HTERT RPE-1 (cell line): ENCODE data around the gene SLAMF8.

ENCODE experiments used
- in situ Hi-C: fragments of 300-500 bp; cut with MboI; formaldehyde crosslinking; loops from 4 replicates; pipeline ENCODE4 v1.14.3; 2020; ENCODE audit warnings: low sequenced_read_pairs

SLAMF8 gene

DNA sequence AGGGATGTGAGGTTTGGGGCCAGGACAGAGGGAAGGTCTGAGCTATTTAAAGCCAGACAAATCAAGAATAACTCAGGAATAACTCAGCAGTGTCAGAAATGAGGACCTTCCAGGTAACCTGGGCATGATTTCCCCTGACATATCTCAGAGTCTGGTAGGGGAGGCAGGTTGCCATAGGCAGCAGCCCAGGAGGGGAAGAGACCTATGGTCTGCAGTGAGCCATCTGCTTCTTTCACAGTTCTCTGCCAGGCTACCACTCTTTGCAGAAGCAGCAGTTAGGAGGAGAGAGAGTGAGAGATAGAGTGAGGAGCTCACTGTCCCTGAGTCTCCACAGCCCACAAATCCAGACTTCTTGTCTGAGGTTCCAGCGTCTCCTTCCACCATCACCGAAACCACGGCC is 42.1 kb downstream of the SLAMF8 start:
- in situ Hi-C loops, result no loop called here

DNA sequence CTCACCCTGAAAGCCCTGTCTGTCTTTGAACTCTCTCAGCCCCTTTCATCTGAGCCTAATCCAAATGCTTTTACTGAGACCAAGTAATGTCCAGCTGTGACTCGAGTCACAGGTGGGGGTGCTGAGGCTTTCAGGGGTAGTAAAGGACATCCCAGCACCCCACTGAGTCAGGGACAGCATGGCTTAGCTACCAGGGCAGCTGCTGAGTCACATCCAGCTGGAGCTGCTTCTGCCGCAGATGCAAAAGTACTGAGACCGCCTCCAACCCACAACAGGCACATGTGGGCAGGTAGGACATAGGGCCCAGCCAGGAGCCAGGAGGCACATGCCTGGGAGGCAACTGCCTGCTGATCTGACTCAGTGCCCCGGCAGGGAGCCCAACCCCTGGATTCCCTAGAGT is 42.5 kb downstream of the SLAMF8 start:
- in situ Hi-C loops, result no loop called here

DNA sequence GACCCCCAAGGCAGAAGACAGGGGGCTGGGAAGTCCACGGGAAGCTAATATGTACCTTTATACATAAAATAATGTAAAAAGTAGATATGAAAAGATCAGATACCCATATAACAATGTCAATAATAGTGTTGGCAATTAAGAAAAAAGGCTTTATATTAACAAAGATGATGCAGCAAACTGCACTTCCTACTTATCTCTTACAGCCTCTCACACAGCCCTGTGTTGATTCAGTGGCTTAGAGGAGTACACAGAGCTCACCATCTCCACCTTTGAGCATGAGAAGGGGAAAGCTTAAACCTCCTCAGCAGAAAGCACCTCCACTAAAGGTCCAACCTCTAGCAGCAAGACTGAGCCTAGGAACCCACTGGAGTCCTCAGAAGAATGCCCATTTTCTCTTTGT is 42.9 kb downstream of the SLAMF8 start:
- in situ Hi-C loops, result no loop called here

DNA sequence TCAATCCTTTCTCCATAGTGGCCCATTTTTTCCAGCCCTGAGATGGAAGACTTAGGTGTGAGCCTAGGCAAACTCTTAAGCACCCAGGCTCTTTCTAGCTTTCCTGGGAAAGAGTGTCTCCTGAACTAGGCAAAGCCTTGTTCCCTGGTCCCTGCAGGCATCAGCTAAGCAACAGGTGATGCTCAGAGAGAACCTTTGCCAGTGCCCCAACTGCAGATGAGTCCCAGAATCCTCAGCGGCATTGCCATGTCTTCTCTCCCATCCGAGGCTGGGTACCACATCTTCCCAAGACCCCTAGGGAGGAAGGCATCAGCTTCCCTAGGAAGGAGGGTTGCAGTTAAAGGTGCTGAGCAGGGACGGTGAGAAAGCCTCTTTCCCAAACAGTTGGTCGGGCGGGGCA is 44.0 kb downstream of the SLAMF8 start:
- in situ Hi-C loops, result no loop called here

DNA sequence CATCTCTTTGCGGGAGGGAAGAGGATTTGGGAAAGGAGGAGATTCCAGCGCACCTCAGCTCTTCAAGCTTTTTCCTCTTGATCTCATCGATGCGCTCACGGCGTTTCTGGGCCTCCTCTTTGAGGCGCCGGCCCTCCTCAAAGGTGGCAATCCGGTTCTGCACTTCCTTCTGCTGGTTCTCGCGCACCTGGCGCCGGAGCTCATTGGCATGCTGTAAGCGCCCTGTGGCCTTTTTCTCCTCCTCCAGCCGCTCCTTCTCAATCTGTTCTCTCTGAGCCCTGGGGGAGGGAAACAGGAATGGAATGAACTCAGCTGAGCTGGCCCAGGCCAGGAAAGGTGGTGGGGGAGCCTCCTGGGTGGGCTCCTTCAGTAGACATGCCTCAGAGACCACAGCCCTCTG is 46.2 kb downstream of the SLAMF8 start:
- in situ Hi-C loops, result no loop called here

DNA sequence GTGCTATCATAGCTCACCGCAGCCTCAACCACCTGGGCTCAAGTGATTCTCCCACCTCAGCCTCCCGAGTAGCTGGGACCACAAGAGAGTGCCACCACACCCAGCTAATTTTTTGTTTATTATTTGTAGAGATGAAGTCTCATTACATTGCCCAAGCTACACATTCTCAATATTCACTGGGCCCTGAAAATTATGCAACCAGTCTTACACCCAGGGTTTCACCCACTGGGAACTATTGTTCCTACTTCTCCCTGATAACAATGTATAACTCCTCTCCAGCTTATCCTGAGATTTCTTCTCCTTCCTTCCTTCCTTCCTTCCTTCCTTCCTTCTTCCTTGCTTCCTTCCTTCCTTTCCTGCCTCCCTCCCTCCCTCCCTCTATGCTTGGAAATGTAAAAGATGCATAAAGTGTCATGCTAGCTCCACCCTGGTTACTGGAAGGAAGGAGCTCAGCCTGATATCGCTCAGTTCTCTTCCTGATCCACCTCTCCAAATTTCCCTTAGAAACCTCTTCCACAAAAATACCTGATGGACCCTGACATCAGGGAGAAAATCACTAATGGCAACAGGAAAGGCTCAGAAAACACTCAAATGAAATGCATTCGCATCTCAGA is 47.0 kb downstream of the SLAMF8 start:
- in situ Hi-C loops, result no loop called here

DNA sequence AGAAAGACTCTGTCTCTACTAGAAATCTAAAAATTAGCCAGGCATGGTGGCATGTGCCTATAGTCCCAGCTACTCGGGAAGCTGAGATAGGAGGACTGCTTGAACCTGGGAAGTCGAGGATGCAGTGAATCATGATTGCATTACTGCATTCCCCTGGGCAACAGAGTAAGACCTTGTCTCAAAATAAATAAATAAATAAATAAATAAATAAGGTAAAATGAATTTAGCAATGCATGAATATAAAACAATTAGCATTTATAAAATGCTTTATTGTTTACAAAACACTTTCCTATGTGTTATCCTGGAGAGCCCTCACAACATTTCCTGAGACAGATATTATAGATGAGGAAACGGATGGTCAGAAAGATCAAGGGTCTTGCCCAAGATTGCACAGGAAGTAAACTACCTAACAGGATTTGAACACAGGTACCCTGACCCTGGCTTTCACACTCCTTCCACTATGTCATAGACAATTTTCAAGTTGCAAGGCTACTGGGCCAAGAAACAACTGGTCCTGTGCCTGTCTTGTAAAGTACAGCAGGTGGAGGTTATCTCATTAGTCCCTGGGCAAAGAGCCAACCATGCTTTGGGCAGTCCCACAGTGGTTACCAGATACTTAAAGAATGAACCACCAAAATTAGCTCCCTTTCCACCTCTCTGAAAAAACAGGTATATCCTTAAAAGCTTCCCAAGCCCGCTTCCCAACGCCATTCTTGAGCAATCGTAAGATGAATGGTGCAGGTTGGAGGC is 51.2 kb downstream of the SLAMF8 start:
- in situ Hi-C loops, result loop anchor here (25.0 kb wide), 1 partner anchor 91 kb away; the partner anchor contains the start of gene DUSP23

DNA sequence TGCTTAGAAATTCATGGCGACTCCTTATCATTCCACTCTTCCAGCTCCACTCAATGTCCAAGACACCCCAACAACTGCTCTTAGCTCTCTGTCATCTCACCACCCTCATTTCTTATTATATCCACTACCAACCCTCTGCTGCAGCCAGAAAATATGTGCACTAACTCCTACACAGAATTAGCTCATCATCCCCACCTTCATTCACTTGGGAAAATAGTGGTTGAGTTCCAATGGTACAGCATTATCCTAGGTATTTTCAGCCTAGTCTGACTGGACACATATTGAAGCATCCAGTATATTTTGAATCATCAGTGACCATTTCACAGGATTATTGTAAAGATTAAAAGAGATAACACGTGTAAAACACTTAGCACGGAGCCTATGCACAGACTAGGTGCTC is 52.5 kb downstream of the SLAMF8 start:
- in situ Hi-C loops, result loop anchor here (25.0 kb wide), 1 partner anchor 92 kb away; the partner anchor contains the start of gene DUSP23

DNA sequence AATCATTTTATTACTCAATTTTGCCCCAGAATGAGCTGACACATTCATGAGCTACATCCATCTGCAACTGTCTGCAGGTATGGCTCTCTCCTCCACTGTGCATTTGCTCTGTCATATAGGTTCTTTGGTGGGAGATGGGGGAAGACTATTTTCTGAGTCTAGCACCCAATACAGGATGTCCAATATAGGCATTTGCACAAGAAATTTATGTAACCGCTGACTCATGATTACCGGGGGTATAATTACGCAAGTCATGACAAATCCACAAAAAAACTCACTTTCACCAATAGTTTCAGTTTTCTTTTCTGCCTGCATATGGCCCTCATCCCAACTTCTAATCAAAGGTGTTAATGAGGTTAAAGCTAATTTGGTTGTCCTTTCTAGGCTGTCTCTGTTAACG is 53.3 kb downstream of the SLAMF8 start:
- in situ Hi-C loops, result loop anchor here (25.0 kb wide), 1 partner anchor 93 kb away; the partner anchor contains the start of gene DUSP23

DNA sequence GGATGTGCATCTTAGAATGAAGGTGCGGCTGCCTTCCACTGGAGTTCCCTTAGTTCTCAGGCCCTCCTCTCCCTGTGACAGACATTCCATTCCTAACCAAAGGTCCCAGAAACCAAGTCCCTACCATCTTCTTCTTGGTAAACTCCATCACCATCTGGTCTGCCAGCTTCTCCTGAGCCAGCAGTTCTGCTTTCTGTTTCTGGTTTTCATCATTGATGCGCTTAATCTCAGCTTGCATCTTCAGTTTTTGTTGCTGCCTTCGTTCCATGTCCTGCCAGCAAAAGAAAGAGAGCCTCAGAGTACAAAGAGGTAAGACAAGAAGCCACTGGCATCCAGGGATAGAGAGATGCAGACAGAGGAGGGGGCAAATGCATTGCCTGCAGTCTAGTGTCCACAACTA is 53.8 kb downstream of the SLAMF8 start:
- in situ Hi-C loops, result loop anchor here (25.0 kb wide), 1 partner anchor 93 kb away; the partner anchor contains the start of gene DUSP23

DNA sequence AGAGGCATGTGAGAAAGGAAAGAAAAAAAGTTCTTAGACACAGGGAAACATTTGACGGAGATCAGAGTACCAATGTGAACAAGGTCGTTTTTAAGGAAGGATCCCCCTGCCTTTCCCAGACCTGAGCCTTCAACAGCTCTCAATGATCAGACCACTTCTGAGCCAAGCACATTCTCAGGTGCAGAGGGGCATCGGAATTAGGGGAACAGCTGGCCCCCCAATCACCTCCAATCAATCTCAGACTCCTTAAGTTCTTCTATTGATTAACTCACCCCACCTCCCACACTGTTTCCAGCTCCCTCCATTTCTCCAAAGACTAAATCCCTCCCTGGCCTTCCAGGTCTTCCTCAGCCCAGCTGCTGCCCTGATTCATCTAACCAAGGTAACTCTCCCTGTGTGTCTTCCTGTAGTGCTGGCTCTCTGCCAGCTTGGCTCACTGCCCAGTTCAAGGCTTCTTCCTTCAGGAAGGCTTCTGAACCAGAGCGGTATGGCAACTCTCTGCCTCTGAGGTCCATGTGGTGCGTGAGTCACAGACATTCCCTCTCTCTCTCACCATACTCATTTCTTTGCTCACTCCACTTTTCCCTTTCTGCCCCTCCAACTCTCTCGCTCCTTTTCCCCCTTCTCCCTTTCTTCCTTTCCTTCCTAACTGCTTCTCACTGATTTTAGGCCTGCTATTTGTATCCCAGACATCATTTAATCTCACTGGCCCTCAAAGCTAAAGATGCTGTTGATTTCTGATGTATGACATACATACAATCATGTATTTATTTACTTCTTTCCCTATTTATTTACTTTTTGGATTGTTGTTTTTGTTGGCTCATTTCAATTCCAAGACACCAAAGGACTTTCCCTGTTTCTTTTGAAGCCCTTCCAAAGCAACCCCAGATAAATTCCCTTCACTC is 55.2 kb downstream of the SLAMF8 start:
- in situ Hi-C loops, result loop anchor here (25.0 kb wide), 1 partner anchor 95 kb away; the partner anchor contains the start of gene DUSP23

DNA sequence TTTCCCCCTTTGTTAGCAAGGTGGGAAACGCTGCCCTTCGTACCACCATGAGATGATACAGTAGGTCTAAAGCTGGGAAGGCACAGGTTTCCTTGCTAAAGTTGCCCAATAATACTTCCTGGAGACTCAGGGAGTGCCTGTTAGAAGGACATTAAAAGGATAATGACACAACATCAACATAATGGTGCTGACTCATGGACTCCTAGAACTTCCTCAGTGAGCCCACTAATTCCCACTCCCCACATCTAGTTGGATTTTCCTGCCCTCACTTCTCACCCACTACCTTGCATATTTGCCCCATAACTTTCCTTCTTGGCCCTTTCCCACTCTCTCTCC is 55.8 kb downstream of the SLAMF8 start:
- in situ Hi-C loops, result loop anchor here (25.0 kb wide), 1 partner anchor 95 kb away; the partner anchor contains the start of gene DUSP23

DNA sequence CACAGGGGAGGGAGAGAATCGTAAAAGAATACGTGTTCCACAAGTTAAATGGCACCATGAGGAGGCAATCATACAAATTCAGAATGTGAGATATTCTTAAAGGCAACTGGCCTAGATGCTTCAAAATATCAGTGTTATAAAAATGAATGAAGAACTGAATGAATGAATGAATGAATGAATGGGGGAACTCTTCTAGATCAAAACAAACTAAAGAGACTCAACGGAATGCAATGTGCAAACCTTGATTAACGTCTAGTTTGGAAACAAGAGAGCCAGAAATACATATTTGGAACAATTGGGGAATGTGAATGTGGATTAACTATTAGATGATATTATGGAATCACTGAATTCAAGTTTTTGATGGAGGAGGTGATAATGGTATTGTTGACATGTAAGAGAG is 56.5 kb downstream of the SLAMF8 start:
- in situ Hi-C loops, result loop anchor here (25.0 kb wide), 1 partner anchor 96 kb away; the partner anchor contains the start of gene DUSP23

DNA sequence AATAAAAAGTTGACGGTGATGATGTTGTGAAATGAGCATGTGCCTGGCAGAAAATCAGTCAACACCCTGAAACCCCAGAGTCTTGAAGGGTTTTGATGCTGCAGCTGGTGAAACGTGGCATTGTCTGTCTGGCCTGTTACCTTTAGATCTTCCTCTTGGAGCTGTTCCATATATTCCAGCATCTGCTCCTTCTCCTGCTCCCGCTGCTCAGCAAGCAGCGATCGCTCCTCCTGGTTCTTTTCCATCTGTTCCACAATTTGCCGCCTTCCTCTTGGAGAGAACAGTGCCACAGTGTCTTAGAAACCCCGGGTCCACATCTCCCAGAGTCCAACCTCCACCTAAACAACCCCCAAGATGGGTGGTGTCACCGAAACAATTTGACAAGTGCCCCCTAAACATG is 57.6 kb downstream of the SLAMF8 start:
- in situ Hi-C loops, result loop anchor here (25.0 kb wide), 1 partner anchor 97 kb away; the partner anchor contains the start of gene DUSP23
